HG03025 (cell line): ENCODE results near the gene ZMPSTE24.
"Not testable (repeated sequence)": the region's sequence is repeated elsewhere in the genome, so short reads cannot be mapped to it uniquely, and the experiment has no call there.

Experiments
- ATAC-seq: cut with Tn5 transposase; IDR thresholded peaks from one replicate; pipeline ENCODE4 v1.9.1; 2021; ENCODE audit warnings: mild to moderate bottlenecking, moderate library complexity; ENCODE audit not compliant: unreplicated experiment, low FRiP score

Gene ZMPSTE24

DNA sequence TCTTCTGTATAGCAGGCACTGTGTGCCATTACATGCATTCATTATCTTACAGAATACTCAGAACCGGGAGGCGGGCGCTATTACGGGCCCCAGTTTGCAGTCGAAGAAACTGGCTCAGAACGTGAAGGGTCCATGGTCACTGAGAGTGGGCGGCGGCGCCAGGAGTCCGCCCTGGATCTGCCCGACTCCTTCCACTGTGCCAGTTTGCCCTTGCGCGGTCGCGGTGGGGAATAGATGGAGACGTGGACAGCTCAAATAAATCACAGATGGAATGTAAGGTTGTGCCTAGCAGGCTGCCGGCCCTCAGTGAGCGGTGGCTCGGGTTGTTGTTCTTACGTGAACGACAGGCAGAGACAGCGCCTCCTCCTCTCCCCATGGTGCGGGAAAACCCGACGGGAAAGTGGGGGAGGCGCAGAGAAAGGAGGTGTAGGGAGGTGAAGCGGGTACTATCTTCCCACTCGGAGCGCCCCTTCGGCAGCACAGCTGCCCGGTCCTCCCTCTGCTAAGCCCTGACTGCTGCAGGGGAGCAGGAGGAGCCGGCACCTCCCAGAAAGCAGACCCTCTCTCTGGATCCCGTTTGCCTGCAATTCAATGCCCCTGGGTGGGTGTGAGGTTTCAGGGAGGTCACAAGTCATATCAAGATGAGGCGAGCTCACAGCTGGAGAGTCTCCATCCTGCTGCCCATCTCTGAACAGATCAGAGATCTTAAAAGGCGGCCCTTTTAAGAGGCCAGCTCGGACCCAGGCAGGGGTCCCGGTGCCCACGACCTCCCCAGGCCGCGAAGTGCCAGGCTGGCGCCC, 58.0 kb downstream of the ZMPSTE24 start:
- no peak for ATAC-seq

DNA sequence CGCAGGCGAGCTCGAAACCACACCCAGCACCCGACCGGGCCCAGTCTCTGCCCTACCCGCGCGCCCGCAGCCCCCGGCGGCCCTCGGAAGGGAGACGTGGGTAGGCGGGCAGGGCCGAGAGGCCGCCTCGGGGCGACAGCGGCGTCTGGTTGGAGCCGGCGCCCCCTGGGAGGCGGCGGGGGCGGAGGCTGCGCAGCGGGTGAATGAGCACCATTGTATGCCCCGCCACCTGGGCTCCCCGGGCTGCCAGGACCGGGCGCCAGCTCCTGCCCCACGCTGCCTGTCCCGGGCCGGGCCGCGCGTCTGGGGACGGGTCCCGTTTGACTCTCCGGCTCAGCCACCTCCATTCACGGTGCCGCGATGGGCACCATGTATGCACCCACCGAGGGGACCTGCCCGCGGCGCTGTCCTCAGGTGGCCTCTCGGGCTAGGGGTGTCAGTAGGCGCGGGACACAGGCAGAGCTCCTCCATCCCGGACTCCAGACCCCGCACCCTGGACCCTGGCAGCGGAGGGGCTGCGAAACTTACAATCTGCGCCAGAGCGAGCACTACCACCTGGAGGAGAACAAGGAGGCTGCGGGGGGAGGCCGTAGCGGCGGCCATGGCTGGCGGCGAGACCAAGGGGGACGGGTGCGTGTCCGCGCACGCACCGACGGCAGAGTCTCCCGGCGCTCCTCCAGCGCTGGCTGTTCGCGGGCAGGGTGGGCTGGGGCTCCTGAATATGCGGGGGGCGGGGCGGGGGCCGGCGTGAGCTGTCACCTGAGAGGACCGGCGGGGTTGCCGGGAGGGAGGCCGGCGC, 58.8 kb downstream of the ZMPSTE24 start, which contains the start of gene COL9A2:
COL9A2 (minus strand) TSS at position 692 of the 799 bp plus-strand sequence; CDS start at position 603, 89 bp downstream.
- no peak for ATAC-seq

DNA sequence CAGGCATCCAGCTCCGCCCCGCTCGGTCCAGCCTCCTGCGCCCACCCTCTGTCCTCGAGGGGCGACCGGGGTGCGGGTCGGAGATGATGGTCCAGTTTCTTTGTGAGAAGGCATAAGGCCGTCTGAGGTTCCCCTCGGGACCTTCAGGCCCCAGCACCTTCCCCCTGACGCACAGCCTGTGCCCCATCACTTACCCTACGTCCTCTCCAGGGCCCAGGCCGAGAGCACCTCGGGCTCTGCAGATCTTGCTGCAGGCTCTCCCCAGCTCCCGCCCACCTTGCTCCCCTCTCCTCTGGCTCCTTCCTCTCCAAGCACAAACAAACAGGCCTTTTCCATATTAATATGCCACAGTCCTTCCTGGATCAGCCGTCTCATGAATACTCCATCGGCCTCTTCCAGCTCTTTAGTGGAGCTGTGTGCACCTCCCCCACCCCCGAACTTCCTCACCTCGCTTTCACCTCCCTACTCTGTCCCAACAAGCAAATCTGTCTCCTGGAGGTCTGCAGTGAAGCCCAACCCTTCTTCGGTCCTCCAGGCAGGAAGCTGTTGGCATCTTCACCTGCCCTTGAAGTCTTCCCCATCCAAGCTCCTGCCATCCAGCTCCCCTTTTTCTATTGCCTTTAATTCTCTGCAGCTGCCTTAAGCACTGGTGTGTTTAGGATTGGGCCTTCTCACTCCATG, 59.5 kb downstream of the ZMPSTE24 start:
- ATAC-seq, result no peak

DNA sequence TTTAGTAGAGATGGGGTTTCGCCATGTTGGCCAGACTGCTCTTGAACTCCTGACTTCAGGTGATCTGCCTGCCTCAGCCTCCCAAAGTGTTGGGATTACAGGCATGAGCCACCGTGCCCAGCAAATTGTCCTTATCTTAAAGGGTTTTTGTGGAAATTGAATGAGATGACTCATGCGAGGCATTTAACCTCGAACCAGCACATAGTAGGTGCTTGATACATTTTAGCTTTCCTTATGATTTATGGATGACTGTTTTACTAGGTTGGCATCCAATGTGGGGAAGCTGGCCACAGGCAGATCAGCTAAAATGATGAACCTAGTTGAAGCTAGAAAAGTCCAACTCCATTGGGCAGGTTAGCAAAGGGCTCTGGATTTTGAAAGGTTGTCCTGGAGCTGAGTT, 60.4 kb downstream of the ZMPSTE24 start:
- no peak for ATAC-seq

DNA sequence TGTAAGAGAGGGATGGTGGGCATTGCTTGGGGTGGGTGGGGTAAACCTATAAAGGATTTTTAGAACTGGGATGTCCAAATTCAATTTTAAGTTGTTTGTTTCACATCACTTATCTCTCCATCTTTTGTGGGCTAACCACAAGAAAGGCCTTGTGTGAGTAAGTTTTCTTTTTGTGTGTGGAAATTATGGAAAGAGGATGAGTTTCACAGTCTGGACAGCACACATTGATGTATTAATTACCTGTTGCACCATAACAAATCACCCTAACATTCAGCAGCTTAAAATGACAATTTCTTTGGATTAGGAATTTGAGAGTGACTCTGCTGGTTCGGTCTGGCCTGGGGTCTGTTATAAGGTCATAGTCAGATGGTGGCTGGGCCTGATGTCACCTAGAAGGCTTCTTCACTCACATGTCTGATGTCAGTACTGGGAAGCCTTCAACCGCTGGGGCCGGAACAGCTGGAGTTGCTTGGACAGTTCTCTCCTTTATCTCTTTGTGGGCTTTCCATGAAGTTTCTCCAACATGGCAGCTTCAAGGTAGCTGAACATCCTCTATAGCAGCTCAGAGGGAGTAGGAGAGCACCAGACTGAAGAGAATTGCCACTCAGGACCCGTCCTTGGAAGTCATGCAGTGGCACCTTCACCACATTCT, 61.1 kb downstream of the ZMPSTE24 start:
- no peak for ATAC-seq

DNA sequence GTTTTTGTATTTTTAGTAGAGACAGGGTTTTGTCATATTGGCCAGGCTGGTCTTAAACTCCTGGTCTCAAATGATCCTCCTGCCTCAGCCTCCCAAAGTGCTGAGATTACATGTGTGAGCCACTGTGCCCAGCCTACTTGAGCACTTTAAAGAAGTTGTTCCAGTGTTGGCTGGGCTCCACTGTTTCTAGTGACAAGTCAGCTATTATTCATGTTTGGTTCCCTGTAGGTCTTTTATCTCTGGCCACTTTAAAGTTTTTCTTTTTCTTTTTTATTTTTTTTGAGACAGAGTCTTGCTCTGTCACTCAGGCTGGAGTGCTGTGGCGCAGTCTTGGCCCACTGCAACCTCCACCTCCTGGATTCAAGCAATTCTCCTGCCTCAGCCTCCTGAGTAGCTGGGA, 73.4 kb downstream of the ZMPSTE24 start:
- not testable (repeated sequence) for ATAC-seq

DNA sequence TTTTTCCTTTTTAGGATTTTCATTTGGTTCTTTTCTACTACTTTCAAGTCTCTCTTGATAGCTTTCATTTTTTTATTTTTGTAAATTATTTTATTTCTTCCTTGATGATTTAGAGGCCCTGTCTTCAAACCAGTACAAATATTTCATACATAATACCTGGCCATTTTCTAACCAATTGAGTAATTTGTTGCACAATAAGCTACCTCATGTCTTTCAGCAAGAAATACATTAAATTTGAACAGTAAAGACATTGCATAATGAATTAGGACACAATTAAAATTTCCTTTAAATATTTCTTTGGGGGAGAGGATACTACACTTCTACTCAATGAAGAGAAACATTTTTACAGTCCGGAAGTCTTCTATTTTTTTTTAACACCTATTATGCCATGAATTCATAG, 74.7 kb downstream of the ZMPSTE24 start:
- no peak for ATAC-seq

DNA sequence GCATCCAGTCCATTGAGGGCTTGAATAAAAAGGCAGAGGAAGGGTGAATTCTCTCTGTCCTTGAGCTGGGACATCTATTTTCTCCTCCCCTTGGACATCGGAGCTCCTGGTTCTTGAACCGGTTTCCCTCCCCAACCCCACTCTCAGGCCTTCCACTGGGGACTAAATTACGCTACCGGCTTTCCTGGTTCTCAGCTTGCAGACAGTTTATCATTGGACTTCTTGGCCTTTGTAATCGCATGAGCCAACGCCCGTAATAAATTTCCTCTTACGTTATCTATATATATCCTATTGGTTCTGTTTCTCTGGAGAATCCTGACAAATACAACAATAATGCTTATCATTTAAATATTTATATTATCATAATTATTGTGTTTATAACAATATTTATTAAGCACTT, 79.4 kb downstream of the ZMPSTE24 start:
- no peak for ATAC-seq

DNA sequence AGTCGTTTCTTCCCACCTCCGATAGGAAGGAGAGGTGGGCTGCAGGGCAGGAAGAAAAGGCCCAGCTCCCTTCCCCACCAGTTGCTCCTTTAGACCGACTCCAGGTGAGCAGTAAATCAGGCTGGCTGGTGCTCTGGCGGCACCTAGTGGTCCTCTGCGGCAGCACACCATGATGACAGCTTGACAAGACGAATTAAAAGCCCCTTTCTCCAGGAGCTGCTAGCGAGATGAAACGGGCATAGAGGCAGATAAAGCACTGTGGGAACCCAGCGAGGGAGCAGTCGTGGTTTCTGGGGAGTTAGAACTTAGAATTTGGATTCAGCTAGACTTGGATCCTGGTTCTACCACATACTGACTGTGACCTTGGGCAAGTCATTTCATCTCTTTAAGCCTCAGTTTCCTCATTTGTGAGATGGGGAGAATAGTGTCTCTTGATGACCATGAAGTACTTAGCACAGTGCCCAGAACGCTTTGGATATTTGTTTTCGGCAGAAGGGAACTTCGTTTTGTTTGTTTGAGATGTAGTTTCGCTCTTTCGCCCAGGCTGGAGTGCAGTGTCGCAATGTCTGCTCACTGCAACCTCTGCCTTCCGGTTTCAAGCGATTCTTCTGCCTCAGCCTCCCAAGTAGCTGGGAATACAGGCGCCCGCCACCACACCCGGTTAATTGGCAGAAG, 80.8 kb downstream of the ZMPSTE24 start:
- ATAC-seq, result no peak

DNA sequence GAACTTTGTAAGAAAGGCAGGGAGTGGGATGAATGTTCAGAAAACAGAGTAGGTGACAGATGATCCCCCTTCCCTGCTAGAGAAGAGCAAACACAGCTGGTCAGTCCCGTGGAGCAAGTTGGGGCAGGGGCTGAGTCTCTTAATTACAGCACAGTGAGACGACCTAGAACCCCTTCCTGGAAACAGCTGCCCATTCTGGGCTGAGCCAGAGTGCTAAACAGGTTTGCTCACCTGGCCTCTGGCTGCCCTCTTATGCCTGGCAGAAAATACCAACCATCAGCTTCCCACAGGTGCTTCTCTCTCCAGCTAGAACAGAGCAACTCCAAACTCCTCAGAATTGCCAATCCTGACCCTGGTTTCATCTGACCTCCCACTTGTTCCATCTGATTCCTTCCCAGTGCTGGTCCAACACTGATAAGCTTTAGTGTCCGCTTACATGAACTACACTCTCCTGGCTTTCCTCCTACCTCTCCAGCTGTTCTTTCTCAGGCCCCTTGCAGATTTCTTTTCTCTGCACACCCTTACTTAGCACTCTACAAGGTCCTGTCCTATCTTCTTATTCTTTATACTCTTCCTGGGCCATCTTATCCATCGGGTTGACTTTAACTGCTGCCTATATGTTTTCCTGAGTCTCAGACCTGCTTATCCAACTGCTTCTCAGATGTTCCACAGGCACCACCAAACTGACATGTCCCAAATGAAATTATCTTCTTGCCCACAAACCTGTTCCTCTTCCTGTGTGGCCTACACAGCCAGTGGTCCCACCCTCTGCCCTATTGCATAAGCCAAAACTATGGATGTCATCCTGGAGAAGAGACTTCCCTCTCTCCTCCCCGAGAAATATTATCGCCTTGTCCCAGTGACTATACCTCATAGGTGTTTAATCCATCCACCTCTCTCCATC, 81.6 kb downstream of the ZMPSTE24 start:
- no peak for ATAC-seq

DNA sequence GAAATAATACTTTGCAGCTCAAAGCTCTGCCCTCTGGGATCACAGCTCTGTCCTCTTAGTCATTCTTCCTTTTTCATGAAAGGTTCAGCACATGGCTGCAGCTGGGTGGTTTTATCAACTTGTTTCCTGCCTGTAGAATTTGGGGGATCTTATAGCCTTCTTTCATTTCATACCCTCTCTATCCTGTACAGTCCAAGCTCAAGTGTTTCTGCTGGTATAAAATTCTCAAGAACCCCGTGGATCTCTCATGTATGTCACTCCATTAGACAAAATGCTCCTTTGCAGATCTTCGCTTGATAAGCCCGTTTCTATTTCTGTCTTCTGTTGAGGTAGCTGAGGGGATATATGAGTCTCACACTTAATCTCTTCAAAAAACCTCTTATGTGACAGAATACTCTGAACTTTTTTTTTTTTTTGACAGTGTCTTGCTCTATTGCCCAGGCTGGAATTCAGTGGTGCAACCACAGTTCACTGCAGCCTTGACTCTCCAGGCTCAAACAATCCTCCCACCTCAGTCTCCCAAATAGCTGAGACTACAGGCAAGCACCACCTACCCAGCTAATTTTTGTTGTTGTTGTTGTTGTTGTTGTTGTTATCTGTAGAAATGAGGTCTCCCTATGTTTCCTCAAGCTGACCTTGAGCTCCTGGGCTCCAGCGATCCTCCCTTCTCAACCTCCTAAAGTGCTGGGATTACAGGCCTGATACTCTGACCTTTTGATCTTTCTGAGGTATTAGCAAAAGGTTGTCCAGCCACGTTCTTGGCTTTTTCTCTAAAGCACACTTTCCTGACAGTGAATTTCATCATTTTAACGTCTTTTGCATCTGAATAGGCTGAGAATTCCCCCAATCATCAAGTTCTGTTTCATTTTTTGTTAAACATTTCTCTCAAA, 83.7 kb downstream of the ZMPSTE24 start:
- ATAC-seq, result no peak

DNA sequence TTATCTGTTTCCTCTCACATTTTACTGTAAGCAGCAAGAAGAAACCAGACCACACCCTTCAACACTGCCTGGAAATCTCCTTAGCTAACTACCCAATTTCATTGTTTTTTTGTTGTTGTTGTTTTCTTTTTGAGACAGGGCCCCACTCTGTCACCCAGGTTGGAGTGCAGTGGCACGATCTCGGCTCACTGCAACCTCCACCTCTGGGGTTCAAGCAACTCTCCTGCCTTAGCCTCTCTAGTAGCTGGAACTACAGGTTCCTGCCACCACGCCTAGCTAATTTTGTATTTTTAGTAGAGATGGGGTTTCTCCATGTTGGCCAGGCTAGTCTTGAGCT, 84.3 kb downstream of the ZMPSTE24 start:
- not testable (repeated sequence) for ATAC-seq
